Measurements from ENCODE around the gene RAPGEF5. TPM values are rescaled to one million over a fixed set of nuclear protein-coding genes. Genes with fewer than 3 reads are reported as not detected.

The RAPGEF5 gene
- total RNA-seq, 2 donors from 2014 or later: 16.7 to 23.2 TPM

GRCh38 chr7:22173685-22174573, 183.0 kb downstream of the RAPGEF5 start:
- TF ChIP-seq CTCF (conservative IDR thresholded peaks at IDR 0.05): no peak
- DNase-seq: no peak
- Histone ChIP-seq H3K4me3 (ENCODE audit: low read length) (no peak overlapping the region), H3K27ac (ENCODE audit: low read depth, low read length) (no peak overlapping the region), H3K27me3 (ENCODE audit: control insufficient read depth, insufficient read depth, low read length, poor library complexity, severe bottlenecking) (no peaks in the 10 kb centered on the region), H3K9ac (ENCODE audit: extremely low read depth, low read length, poor library complexity, severe bottlenecking) (no peak overlapping the region), H3K9me3 (ENCODE audit: control insufficient read depth, low read length) (peaks cover 25% of the 10 kb centered on the region), H3K4me1 (ENCODE audit: control insufficient read depth, insufficient read depth, low read length) (peaks cover 15% of the 10 kb centered on the region), H3K36me3 (ENCODE audit: control insufficient read depth, insufficient read depth, low read length) (no peaks in the 10 kb centered on the region)
- no peak overlapping the region for H3K27ac Mint-ChIP-seq
- H3K4me1 Mint-ChIP-seq: peaks cover 31% of the 10 kb centered on the region
- WGBS, 2 experiments (ENCODE audit: insufficient coverage in 1 of 2, insufficient read length in 1 of 2): 91 to 95% methylated on average over 4 to 7 of the region's 7 CpGs
- H3K36me3 Mint-ChIP-seq (ENCODE audit: low read depth): peaks cover 10% of the 10 kb centered on the region
- H3K27me3 Mint-ChIP-seq (ENCODE audit: insufficient read depth): no peaks in the 10 kb centered on the region
- no peak overlapping the region for H3K4me3 Mint-ChIP-seq
- peaks cover 12% of the 10 kb centered on the region for H3K9me3 Mint-ChIP-seq

GRCh38 chr7:22168129-22168634, 188.8 kb downstream of the RAPGEF5 start:
- peaks cover 5% of the 10 kb centered on the region for H3K36me3 Mint-ChIP-seq (ENCODE audit: low read depth)
- H3K4me1 Mint-ChIP-seq: peaks cover under 1% of the 10 kb centered on the region
- H3K4me1 ChIP-seq (ENCODE audit: control insufficient read depth, insufficient read depth, low read length): no peaks in the 10 kb centered on the region
- H3K9ac ChIP-seq (ENCODE audit: extremely low read depth, low read length, poor library complexity, severe bottlenecking): no peak overlapping the region
- no peak for DNase-seq
- H3K4me3 Mint-ChIP-seq: no peak overlapping the region
- H3K27me3 ChIP-seq (ENCODE audit: control insufficient read depth, insufficient read depth, low read length, poor library complexity, severe bottlenecking): no peaks in the 10 kb centered on the region
- H3K36me3 ChIP-seq (ENCODE audit: control insufficient read depth, insufficient read depth, low read length): peaks cover 18% of the 10 kb centered on the region
- H3K27me3 Mint-ChIP-seq (ENCODE audit: insufficient read depth): no peaks in the 10 kb centered on the region
- no peak overlapping the region for H3K27ac Mint-ChIP-seq
- peaks cover 5% of the 10 kb centered on the region for H3K9me3 ChIP-seq (ENCODE audit: control insufficient read depth, low read length)
- 100% methylated on average over 1 of the region's 1 CpG; no CpG with 5 or more reads in 1 of the 2 experiments for WGBS, 2 experiments (ENCODE audit: insufficient coverage in 1 of 2, insufficient read length in 1 of 2)
- no peaks in the 10 kb centered on the region for H3K9me3 Mint-ChIP-seq
- TF ChIP-seq CTCF (conservative IDR thresholded peaks at IDR 0.05): no peak
- H3K27ac ChIP-seq (ENCODE audit: low read depth, low read length): no peak overlapping the region
- H3K4me3 ChIP-seq (ENCODE audit: low read length): no peak overlapping the region

GRCh38 chr7:22167482-22167881, 189.5 kb downstream of the RAPGEF5 start:
- Histone ChIP-seq H3K27me3 (ENCODE audit: control insufficient read depth, insufficient read depth, low read length, poor library complexity, severe bottlenecking) (no peaks in the 10 kb centered on the region), H3K27ac (ENCODE audit: low read depth, low read length) (no peak overlapping the region), H3K4me3 (ENCODE audit: low read length) (no peak overlapping the region), H3K9me3 (ENCODE audit: control insufficient read depth, low read length) (peaks cover 5% of the 10 kb centered on the region), H3K9ac (ENCODE audit: extremely low read depth, low read length, poor library complexity, severe bottlenecking) (no peak overlapping the region), H3K36me3 (ENCODE audit: control insufficient read depth, insufficient read depth, low read length) (peaks cover 18% of the 10 kb centered on the region), H3K4me1 (ENCODE audit: control insufficient read depth, insufficient read depth, low read length) (no peaks in the 10 kb centered on the region)
- TF ChIP-seq CTCF (conservative IDR thresholded peaks at IDR 0.05): no peak
- no peaks in the 10 kb centered on the region for H3K27me3 Mint-ChIP-seq (ENCODE audit: insufficient read depth)
- no peaks in the 10 kb centered on the region for H3K4me1 Mint-ChIP-seq
- 100% methylated on average over 1 of the region's 1 CpG for WGBS, 2 experiments (ENCODE audit: insufficient coverage in 1 of 2, insufficient read length in 1 of 2)
- no peaks in the 10 kb centered on the region for H3K9me3 Mint-ChIP-seq
- H3K27ac Mint-ChIP-seq: no peak overlapping the region
- H3K4me3 Mint-ChIP-seq: no peak overlapping the region
- H3K36me3 Mint-ChIP-seq (ENCODE audit: low read depth): peaks cover 5% of the 10 kb centered on the region
- DNase-seq: no peak
